Fibroblast of the conjunctiva (primary cell): ENCODE measurements around the gene MAG.

Experiments
- DNase-seq: peaks from one replicate; pipeline ENCODE4 v3.0.0-alpha.2; 2010; ENCODE audit warnings: low read depth

The MAG gene

GRCh38 chr19:35363001-35363590, 71.1 kb downstream of the MAG start:
- no peak for DNase-seq
